ENCODE results near the gene AGO3. TPM values are rescaled to one million over a fixed set of nuclear protein-coding genes. Genes with fewer than 3 reads are reported as not detected.

Gene AGO3
- total RNA-seq, 1 donor, result 16.8 TPM

DNA sequence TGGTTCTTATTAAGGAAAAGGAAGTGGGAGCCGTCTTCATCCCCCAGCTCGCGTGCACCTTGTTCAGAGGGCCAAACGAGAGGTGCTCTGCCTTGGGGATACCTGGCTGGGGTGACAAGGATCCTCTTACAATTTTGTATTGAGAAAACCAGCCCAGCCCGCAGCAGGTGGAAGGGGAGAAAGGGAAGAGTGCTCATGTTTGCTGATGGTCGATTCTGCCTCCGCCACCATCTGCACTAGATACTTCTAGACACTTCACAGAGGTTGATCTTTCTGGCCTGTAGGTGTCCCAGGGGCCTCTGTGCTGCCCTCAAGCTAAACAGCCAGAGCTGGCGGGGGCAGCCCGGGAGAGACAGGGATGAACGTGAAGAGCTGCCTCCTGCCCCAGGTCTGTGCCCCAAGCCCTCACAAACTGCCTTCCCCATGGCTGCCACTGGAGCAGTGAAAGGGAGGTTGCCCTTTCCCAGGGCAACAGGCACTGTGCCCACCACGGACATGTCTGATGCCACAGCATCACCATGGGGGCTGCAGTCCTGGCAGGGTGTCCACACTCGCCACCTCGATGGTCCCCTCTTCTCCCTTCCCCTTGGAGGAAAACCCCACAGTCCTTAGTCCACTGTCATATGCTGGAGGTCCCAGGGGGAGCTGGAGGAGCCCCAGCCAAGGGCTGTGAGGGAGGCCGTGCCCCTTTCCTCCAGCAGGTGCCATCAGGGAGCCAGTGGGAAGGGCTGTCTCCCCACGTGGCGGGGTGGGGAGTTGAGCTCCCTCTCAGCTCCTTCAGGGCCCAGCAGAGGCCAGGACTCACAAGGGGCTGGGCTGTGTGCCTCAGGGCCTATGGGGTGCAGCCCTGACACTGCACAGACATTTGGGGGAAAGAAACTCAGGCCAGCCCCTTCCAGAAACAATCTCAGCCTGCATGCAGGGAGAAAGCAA lies 165.9 kb downstream of the AGO3 start:
- DNase-seq (ENCODE audit: low read depth), result no peak
- no peak overlapping the region for H3K4me3 ChIP-seq (ENCODE audit: low read depth, low read length)
- TF ChIP-seq, protein P1, sequence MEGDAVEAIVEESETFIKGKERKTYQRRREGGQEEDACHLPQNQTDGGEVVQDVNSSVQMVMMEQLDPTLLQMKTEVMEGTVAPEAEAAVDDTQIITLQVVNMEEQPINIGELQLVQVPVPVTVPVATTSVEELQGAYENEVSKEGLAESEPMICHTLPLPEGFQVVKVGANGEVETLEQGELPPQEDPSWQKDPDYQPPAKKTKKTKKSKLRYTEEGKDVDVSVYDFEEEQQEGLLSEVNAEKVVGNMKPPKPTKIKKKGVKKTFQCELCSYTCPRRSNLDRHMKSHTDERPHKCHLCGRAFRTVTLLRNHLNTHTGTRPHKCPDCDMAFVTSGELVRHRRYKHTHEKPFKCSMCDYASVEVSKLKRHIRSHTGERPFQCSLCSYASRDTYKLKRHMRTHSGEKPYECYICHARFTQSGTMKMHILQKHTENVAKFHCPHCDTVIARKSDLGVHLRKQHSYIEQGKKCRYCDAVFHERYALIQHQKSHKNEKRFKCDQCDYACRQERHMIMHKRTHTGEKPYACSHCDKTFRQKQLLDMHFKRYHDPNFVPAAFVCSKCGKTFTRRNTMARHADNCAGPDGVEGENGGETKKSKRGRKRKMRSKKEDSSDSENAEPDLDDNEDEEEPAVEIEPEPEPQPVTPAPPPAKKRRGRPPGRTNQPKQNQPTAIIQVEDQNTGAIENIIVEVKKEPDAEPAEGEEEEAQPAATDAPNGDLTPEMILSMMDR (IDR thresholded peaks at IDR 0.05; ENCODE audit: insufficient read depth, low read depth, low read length), result peak; percentile 24

DNA sequence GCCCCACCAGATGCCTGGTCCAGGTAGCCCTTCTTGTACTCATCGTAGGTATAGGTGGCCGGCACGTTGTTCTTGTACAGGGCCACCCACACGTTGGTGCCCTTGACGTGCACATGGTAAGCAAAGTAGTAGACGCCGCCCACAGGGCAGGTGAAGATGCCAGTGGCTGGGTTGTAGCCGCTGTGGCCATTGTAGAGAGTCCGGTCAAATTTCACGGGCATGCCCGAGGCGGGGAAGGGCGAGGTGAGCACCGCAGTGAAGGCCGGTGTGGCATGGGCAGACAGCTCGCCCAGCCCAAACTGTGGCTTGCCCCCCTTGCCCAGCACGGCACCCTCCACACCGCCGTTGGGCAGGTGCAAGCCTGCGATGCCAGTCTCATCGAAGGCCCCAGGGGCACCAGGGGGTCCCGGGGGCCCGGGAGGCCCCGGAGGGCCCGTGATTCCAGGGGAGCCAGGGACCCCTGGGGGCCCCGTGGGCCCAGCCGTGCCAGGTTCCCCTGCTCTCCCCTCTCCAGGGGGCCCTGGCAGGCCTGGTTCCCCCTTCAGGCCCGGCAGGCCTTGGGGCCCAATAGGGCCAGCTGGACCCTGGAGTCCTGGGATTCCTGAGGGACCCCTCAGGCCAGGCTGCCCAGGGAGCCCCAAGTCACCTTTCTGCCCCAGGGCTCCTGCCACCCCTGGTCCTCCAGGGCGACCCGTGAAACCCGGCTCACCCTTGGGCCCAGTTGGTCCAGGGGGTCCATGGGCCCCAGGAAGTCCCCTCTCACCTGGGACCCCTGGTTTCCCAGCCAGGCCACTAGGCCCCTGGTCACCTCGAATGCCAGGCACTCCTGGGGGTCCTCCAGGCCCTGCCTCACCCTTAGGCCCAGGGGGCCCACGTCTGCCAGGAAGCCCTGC lies 167.0 kb downstream of the AGO3 start:
- H3K4me3 ChIP-seq (ENCODE audit: low read depth, low read length), result no peak overlapping the region
- no peak for DNase-seq (ENCODE audit: low read depth)
- TF ChIP-seq, protein P1 (IDR thresholded peaks at IDR 0.05; ENCODE audit: insufficient read depth, low read depth, low read length), result no peak

DNA sequence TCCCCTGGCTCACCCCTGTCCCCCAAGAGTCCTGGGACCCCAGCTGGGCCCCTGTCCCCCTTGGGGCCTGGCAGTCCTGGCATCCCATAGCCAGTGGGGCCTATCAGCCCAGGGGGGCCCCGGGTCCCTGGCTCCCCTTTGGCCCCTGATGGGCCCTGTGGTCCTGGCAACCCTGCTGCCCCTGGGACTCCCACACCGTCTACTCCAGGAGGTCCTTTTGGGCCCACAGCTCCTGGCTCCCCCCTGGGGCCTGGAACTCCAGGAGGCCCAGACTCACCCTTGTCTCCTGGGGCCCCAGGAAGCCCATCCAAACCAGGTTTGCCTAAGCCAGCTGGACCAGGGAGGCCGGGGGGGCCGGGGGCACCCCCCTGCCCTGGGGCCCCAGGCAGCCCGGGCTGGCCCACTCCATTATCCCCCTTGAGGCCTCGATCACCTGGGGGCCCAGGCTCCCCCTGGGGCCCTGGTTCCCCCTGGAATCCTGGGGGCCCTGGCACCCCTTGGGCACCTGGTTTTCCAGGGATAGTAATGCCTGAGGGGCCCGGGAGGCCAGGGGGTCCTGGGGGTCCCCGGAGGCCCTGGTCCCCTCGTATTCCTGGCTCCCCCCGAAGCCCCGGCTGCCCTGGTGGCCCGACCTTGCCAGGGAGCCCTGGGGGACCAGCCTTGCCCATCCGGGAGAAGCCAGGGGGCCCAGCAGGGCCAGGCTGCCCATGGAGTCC lies 167.9 kb downstream of the AGO3 start:
- no peak overlapping the region for H3K4me3 ChIP-seq (ENCODE audit: low read depth, low read length)
- TF ChIP-seq, protein P1 (IDR thresholded peaks at IDR 0.05; ENCODE audit: insufficient read depth, low read depth, low read length), result no peak
- DNase-seq (ENCODE audit: low read depth), result no peak

DNA sequence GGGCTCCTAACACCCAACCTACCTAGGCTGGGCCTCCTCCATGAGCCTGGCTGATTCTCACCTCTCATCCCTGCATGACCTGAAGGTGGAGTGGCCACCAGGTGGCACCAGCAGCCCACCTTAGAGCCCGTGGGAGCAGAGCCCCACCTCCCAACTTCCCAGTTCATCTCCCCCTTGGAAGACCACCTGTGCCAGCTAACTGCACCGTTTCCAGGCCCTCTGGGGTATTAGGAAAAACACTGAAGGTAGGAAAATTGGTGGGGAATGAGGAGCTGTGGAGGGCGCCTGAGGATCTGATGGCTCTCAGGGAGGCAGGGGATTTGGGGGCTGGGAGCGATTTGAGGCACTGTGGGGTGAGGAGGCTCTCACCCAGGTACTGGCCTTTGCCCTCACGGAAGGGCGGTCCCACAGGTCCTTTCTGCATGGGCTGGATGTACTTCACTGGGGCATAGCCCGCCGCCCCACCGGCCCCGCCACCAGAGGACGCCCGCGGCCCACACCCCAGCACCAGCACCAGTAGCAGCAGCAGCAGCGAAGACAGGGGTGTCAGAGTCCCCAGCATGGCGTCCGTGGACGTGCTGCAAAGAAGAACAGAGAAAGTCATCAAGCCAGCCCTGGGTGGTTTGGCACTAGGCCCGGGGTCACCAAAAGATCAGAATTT lies 168.9 kb downstream of the AGO3 start:
- peak; percentile 71 for DNase-seq (ENCODE audit: low read depth)
- H3K4me3 ChIP-seq (ENCODE audit: low read depth, low read length), result no peak overlapping the region
- TF ChIP-seq, protein P1 (IDR thresholded peaks at IDR 0.05; ENCODE audit: insufficient read depth, low read depth, low read length), result peak; percentile 87

DNA sequence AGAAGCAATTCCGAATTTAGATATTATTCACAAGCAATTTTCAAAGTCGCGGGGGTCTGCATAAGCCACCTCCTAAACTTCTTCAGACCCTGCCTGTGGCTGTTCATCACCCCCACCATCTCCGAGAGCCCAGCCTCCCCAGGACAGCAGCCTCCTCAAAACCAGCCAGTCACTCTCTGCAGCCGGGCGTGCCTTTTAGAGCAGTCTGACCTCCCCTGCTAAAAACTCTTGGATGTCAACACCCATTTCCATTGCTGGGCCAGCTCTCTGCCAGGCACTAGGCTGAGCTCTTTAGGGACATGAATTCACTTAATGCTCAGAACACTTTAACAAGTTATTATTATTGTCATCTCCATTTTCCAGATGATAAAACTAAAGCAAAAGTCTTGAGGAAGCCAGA lies 169.5 kb downstream of the AGO3 start:
- DNase-seq (ENCODE audit: low read depth), result no peak
- H3K4me3 ChIP-seq (ENCODE audit: low read depth, low read length), result no peak overlapping the region
- TF ChIP-seq, protein P1 (IDR thresholded peaks at IDR 0.05; ENCODE audit: insufficient read depth, low read depth, low read length), result no peak

DNA sequence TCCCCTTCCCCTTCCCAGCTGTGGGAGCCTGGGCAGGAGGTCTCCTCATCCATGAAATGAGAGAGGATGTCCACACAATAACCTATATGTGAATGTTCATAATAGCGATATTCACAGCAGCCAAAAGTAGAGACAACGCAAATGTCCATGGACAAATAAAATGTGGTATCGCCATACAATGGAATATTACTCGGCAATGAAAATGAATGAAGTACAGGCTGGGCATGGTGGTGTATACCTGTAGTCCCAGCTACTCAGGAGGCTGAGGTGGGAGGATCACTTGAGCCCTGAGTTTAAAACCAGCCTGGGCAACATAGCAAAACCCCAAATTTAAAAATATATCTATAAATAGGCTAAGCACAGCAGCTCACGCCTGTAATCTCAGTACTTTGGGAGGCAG lies 170.6 kb downstream of the AGO3 start:
- DNase-seq (ENCODE audit: low read depth), result no peak
- TF ChIP-seq, protein P1 (IDR thresholded peaks at IDR 0.05; ENCODE audit: insufficient read depth, low read depth, low read length), result no peak
- no peak overlapping the region for H3K4me3 ChIP-seq (ENCODE audit: low read depth, low read length)
